Fibroblast of skin of right biceps (primary cell): ENCODE results near the gene DCTN4.

Experiments
- DNase-seq: peaks from one replicate; pipeline ENCODE4 v3.0.0-alpha.2; 2013

Gene DCTN4

GRCh38 chr5:150662731-150663516, 95.9 kb downstream of the DCTN4 start:
- no peak for DNase-seq

GRCh38 chr5:150661821-150662596, 96.8 kb downstream of the DCTN4 start:
- no peak for DNase-seq

GRCh38 chr5:150661086-150661485, 97.7 kb downstream of the DCTN4 start, which contains the start of gene MYOZ3:
Gene MYOZ3, plus strand, starts transcription at chr5:150661251. Its CDS starts 1,691 bp downstream, at chr5:150662942.
- no peak for DNase-seq

GRCh38 chr5:150660108-150660831, 98.5 kb downstream of the DCTN4 start:
- DNase-seq = no peak

GRCh38 chr5:150659360-150660107, 99.3 kb downstream of the DCTN4 start:
- DNase-seq = no peak

GRCh38 chr5:150658699-150659265, 100.0 kb downstream of the DCTN4 start:
- no peak for DNase-seq
